Activated T-cell treated with anti-CD3 and anti-CD28 coated beads, Interleukin-2, amount 50 U/mL, for 4 hours (primary cell): ENCODE measurements around the gene OR10H1. TPM values are rescaled to one million over a fixed set of nuclear protein-coding genes. Genes with fewer than 3 reads are reported as not detected.

Experiments used
- ATAC-seq, 2 donors: fragments of 200-7000 bp; cut with Tn5 transposase; one replicate each; pipeline ENCODE4 v1.10.0; 2021
- DNase-seq: peaks from one replicate; pipeline ENCODE4 v3.0.0-alpha.2; 2020
- H3K27me3 Mint-ChIP-seq: one replicate; pipeline ENCODE4 v1.8.0; 2021; ENCODE audit warnings: low read depth, mixed read lengths
- H3K36me3 Mint-ChIP-seq: one replicate; pipeline ENCODE4 v1.8.0; 2022; ENCODE audit warnings: mixed read lengths; ENCODE audit not compliant: insufficient read depth
- H3K4me1 Mint-ChIP-seq: one replicate; pipeline ENCODE4 v1.8.0; 2021; ENCODE audit warnings: low read depth, mixed read lengths
- H3K4me3 Mint-ChIP-seq: one replicate; pipeline ENCODE4 v1.8.0; 2021; ENCODE audit warnings: mild to moderate bottlenecking, moderate library complexity, mixed read lengths
- H3K9me3 Mint-ChIP-seq: one replicate; pipeline ENCODE4 v1.8.0; 2021; ENCODE audit warnings: mixed read lengths
- total RNA-seq, 3 donors: library from RNA; stranded (reverse); gene quantifications; one replicate each; pipeline ENCODE4 v1.2.1, GENCODE V29; 2021

Gene OR10H1
- total RNA-seq, 3 donors from 2014 or later = 0.05 TPM; not detected in 2

DNA sequence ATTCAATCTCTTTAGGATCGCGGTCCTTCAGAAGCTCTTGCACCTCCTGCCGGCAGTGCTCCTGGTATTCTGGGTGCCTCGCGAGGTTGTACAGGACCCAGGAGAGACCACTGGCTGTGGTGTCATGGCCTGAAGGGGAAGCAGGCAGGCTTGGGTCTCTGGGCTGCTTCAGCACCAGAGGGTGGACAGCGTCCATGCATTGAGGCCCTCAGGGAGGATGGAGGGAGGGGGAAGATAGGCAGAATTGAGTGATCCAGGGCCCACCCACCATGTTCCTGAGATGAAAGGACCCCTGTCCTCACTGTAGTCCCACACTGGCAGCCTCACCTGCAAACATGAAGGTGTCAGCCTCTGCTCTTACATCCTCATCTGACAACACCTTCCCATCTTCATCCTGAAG, 45.9 kb downstream of the OR10H1 start:
- no peak overlapping the region for H3K4me3 Mint-ChIP-seq
- H3K27me3 Mint-ChIP-seq = peaks cover 37% of the 10 kb centered on the region
- no peaks in the 10 kb centered on the region for H3K36me3 Mint-ChIP-seq
- ATAC-seq (no peak), DNase-seq (no peak)
- H3K9me3 Mint-ChIP-seq = no peaks in the 10 kb centered on the region
- H3K4me1 Mint-ChIP-seq = no peaks in the 10 kb centered on the region

- H3K4me3 Mint-ChIP-seq = peak overlapping the region; percentile 27
- H3K9me3 Mint-ChIP-seq = peaks cover 9% of the 10 kb centered on the region
- H3K36me3 Mint-ChIP-seq = no peaks in the 10 kb centered on the region
- no peaks in the 10 kb centered on the region for H3K4me1 Mint-ChIP-seq
- ATAC-seq (no peak), DNase-seq (no peak)
- H3K27me3 Mint-ChIP-seq = peaks cover 67% of the 10 kb centered on the region
Measured at GRCh38 chr19:15759962-15760565, 55.4 kb downstream of the OR10H1 start.

- H3K4me3 Mint-ChIP-seq = no peak overlapping the region
- peaks cover 9% of the 10 kb centered on the region for H3K9me3 Mint-ChIP-seq
- no peaks in the 10 kb centered on the region for H3K36me3 Mint-ChIP-seq
- H3K27me3 Mint-ChIP-seq = peaks cover 74% of the 10 kb centered on the region
- DNase-seq (no peak), ATAC-seq (no peak)
- no peaks in the 10 kb centered on the region for H3K4me1 Mint-ChIP-seq
Measured at GRCh38 chr19:15758379-15758778, 57.1 kb downstream of the OR10H1 start.

Other genes starting within 250 kb of the OR10H1 start
- gene CYP4F8, start 200.4 kb downstream of the OR10H1 start, total RNA-seq = not detected
- gene CYP4F3, start 174.8 kb downstream of the OR10H1 start, total RNA-seq = under 1 TPM in 2 of 3 donors, not detected in 1; 0.08 to 0.18 TPM
- not detected for gene CYP4F12, start 142.6 kb downstream of the OR10H1 start, total RNA-seq
- gene OR10H2, start 87.6 kb downstream of the OR10H1 start, total RNA-seq = not detected
- gene OR10H3, start 77.7 kb downstream of the OR10H1 start, total RNA-seq = not detected
- gene OR10H5, start 28.0 kb downstream of the OR10H1 start, total RNA-seq = not detected
- gene CYP4F2, start 82.4 kb upstream of the OR10H1 start, total RNA-seq = not detected
- gene CYP4F11, start 118.9 kb upstream of the OR10H1 start, total RNA-seq = under 1 TPM; 0.05 to 0.14 (median 0.08) TPM
- not detected for gene OR10H4, start 133.3 kb upstream of the OR10H1 start, total RNA-seq